ENCODE data around the gene NINJ1.

NINJ1 gene

DNA sequence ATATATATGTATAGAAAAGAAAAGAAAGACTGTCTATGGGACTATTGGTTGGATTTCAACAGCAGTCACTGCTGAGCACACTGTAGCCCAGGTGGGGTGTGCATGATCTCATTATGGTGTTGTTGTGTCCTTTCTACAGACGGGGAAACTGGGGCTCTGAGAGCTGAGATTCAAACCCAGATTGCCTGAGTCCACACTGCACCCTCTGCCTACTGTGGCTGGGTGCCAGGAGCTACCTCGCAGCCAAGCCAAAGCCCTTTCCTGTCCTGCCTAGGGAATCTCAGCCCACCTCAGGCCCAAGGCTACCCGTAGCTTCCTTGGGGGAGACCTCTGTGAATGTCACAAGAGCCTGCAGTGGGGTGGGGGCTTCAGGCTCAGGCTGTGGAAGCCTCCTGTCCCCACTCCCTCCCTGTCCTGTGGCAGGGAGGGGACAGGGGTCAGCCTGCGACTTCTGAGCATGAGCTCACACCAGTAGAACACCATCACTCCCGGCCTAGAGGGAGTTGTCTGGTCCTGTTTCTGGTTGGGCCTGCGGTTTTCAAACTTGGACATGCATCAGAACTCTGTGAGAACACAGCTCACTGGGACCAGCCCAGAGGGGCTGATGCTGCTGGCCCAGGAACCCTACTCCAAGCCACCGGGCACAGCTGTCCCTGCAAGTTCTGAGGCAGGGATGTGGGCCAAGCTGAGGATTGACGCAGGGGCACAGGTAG is 7.9 kb upstream of the NINJ1 start:
- TF ChIP-seq, protein P1, sequence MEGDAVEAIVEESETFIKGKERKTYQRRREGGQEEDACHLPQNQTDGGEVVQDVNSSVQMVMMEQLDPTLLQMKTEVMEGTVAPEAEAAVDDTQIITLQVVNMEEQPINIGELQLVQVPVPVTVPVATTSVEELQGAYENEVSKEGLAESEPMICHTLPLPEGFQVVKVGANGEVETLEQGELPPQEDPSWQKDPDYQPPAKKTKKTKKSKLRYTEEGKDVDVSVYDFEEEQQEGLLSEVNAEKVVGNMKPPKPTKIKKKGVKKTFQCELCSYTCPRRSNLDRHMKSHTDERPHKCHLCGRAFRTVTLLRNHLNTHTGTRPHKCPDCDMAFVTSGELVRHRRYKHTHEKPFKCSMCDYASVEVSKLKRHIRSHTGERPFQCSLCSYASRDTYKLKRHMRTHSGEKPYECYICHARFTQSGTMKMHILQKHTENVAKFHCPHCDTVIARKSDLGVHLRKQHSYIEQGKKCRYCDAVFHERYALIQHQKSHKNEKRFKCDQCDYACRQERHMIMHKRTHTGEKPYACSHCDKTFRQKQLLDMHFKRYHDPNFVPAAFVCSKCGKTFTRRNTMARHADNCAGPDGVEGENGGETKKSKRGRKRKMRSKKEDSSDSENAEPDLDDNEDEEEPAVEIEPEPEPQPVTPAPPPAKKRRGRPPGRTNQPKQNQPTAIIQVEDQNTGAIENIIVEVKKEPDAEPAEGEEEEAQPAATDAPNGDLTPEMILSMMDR (IDR thresholded peaks at IDR 0.05; ENCODE audit: borderline replicate concordance, control extremely low read depth, extremely low read depth, insufficient read depth, missing control alignments), result no peak
- in situ Hi-C loops (cut with MboI; ENCODE audit: low sequenced_read_pairs, unreplicated experiment), result no loop called here
- no peak for DNase-seq (ENCODE audit: low spot score)

DNA sequence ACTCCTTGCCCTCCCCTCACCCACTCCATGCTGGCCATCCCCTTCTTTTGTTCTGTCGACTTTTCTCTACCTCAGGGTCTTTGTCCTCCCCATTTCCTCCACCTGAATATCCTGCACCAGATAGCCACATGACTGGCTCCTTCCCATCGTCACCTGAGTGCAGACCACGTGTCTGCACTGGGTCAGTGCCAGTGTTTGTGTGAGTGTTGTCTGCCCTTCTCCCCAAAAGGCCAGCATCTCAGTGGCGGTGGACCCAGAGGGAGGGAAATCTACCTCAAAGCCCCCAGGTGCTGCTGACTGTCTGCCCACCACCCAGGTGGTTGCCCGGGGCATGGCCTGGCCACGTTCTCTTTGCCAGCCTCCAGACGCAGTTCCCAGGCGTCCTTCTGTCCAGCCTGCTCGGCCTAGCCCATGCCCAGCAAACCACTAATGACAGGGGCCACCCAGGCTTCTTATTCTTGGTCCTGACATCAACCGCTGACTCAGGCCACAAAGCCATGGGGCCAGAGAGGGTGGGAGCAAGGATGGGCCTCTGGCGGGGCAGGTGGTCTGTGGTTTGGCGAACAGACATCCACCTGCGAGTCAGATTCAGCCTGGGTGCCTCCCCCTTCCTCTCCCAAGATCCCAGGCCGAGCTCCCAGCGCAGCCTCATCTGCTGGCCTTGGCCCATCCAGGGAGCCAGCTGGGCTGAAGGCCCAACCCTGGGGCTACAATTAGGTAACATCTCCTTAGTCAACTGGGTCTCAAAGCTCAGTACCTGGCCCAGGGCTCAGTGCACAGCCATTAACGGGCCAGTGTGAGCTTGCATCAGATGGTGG is 5.5 kb upstream of the NINJ1 start:
- in situ Hi-C loops (cut with MboI; ENCODE audit: low sequenced_read_pairs, unreplicated experiment), result no loop called here
- TF ChIP-seq, protein P1 (IDR thresholded peaks at IDR 0.05; ENCODE audit: borderline replicate concordance, control extremely low read depth, extremely low read depth, insufficient read depth, missing control alignments), result no peak
- no peak for DNase-seq (ENCODE audit: low spot score)

DNA sequence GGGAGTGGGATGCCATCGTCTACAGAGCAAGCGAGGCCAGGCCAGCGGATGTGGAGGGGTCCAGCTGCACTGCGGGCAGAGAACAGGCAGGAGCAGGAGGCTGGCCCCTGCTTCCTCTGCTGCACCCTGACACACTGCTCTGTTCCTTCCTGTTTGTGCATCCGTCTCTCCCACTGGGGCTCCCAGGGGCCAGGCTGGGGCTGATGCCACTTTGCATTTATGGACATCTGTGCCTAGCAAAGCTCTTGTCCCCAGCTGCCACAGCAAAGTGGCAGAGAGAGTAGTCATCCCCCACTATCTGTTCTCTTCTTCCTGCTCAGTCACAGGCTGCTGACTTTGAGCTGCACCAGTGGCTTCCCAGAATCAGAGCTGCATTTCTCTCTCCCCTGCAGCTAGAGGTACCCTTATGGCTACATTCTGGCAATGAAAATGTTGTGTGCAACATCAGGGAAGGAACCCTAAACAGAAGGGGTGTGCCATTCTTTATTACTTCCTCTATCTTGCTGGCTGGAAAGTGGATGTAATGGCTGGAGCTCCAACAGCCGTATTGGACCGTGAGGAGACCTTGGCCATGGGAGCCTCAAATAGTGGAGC is 4.2 kb upstream of the NINJ1 start:
- TF ChIP-seq, protein P1 (IDR thresholded peaks at IDR 0.05; ENCODE audit: borderline replicate concordance, control extremely low read depth, extremely low read depth, insufficient read depth, missing control alignments), result no peak
- no peak for DNase-seq (ENCODE audit: low spot score)
- in situ Hi-C loops (cut with MboI; ENCODE audit: low sequenced_read_pairs, unreplicated experiment), result no loop called here

DNA sequence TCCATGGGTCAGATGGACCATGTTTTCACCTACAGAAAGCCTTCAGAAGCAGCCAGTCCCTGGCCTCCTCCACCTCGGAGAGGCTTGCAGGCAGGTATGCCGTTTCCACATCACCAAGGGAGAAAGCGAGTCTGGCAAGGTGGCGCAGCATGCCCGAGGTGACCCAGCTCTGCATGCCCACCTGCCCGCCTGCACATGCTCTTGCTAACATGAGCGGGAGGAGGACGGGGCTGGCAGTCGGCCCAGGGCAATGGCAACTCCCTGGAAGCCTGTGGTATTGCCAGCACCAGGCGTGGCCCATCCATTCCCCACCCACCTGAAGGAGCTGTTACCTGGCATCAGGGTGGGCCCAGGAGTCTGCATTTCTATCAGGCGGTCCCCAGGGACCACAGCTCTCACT is 3.3 kb upstream of the NINJ1 start:
- in situ Hi-C loops (cut with MboI; ENCODE audit: low sequenced_read_pairs, unreplicated experiment), result no loop called here
- TF ChIP-seq, protein P1 (IDR thresholded peaks at IDR 0.05; ENCODE audit: borderline replicate concordance, control extremely low read depth, extremely low read depth, insufficient read depth, missing control alignments), result no peak
- no peak for DNase-seq (ENCODE audit: low spot score)

DNA sequence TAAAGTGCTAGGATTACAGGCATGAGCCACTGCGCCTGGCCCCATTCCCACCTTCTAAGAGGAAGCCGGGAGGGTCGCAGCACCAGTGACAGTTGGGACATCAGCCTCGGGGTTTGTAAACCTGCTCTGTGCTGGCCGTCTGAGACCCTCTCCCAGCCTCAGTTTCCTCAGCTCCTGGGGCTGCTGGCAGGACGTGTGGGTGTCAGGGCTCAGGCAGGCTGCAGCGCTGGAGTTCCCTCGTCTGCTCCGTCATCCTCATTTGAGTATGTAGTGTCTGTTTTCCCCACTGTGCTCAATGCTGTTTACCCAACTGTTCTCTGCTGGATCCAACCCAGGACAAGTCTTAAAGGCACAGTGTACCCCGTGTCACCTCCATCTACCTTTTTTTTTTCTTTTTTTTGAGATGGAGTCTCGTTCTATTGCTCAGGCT is 2.0 kb upstream of the NINJ1 start:
- in situ Hi-C loops (cut with MboI; ENCODE audit: low sequenced_read_pairs, unreplicated experiment), result no loop called here
- TF ChIP-seq, protein P1 (IDR thresholded peaks at IDR 0.05; ENCODE audit: borderline replicate concordance, control extremely low read depth, extremely low read depth, insufficient read depth, missing control alignments), result no peak
- no peak for DNase-seq (ENCODE audit: low spot score)

DNA sequence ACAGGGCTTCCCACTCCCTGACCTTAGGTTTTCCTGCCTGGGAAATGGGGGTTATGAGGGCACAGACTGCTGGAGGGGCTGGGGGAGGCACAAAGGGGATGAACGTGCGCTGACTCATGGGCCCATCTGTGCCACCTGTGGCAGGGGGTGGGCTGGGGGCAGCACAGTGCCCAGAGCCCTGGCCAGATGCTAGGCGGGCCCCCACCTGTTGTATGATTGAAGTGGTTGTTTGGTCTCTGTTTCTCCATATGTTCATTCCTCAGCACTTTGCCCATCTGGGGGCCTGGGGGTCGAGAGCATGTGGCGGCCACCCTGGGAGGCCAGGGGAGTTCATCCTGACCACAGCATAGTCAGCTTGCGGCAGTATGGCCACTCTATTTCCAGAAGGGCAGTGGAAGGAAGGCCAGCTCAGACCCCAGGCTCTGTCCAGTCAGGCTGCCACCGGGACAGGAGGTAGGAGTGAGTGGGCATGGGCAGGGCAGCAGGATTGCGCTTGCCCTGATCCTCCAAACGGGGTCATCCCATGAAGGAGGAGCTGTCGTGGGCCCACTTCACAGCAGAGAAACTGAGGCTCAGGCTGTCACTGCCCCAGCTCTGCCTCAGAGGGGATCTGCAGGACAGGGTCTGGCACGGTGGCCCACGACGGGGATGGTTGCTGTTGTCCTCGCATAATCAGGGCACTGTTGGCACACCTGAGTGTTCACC is 841 bp upstream of the NINJ1 start:
- TF ChIP-seq, protein P1 (IDR thresholded peaks at IDR 0.05; ENCODE audit: borderline replicate concordance, control extremely low read depth, extremely low read depth, insufficient read depth, missing control alignments), result no peak
- in situ Hi-C loops (cut with MboI; ENCODE audit: low sequenced_read_pairs, unreplicated experiment), result no loop called here
- no peak for DNase-seq (ENCODE audit: low spot score)

Measured in GM13976 (cell line).